Measurements from ENCODE around the gene OSBP. TPM values are rescaled to one million over a fixed set of nuclear protein-coding genes. Genes with fewer than 3 reads are reported as not detected.
A peak's percentile ranks its signal among the peaks of the same experiment; 100 is the strongest.
"Not testable (repeated sequence)": the region's sequence is repeated elsewhere in the genome, so short reads cannot be mapped to it uniquely, and the experiment has no call there.

The OSBP gene
- 38.5 TPM for total RNA-seq (ENCODE audit: insufficient read depth, low replicate concordance)

DNA sequence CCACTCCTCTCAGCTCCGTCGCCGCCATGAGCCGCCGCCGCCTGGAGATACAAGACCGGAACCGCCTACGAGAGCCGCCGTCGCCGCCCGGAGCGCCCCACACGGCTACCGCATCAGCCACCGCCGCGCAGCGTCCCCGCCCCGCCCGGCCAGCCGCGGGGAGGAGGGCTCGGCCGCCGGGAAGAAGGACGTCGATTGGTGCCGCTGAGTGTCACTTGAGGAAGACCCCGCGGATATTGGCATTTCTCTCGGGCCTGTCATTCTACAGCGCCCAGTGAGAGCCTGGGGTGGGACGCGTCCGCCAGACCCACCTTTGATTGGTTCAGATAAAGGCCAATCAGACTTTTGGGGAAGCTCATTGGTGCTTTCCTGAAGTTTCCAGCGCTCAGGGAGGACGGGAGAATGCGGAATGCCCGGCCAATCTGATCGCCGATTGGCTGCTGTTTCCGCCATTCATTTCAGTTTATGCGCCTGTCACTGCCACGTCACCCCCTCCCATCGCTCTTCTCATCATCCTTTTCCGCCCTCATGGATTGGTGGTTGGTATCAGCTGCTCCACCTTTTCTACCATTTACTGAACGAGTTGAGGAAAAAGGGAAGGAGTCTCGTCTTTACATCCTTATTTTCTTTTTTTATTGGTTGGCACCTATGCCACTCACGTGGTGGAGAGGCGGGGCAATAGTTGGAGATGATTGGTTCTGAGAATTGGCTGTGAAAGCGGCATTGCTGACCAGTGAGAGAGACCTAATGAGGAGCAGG is at the start of gene OSBP:
Gene OSBP (minus strand): TSS at position 138 of the 759 bp plus-strand sequence. CDS start 110 bp downstream, at position 28.
- peak; percentile 100 for DNase-seq (ENCODE audit: low spot score)

GRCh38 chr11:59660621-59661020 is 45.0 kb upstream of the OSBP start:
- no peak for DNase-seq (ENCODE audit: low spot score)

DNA sequence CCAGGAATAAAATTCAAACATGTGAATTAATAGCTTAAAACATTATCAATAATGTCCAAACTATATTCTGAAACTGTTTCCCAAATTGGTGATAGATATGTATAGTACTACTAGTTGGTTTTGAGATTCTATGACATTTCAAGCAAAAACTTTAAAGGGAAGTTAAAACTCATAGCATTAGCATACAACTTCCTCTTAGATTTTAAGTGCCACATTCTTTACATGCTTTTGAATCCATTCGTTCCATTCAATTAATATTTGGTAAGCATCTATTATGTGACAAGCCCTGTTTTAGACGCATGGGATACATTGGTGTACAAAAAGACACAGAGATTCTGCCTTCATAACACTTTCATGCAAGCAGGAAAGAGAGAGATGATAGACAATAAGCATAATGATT is 44.4 kb upstream of the OSBP start:
- DNase-seq (ENCODE audit: low spot score), result no peak

- no peak for DNase-seq (ENCODE audit: low spot score)
These were observed 42.5 kb upstream of the OSBP start for GRCh38 chr11:59658036-59658435.

DNA sequence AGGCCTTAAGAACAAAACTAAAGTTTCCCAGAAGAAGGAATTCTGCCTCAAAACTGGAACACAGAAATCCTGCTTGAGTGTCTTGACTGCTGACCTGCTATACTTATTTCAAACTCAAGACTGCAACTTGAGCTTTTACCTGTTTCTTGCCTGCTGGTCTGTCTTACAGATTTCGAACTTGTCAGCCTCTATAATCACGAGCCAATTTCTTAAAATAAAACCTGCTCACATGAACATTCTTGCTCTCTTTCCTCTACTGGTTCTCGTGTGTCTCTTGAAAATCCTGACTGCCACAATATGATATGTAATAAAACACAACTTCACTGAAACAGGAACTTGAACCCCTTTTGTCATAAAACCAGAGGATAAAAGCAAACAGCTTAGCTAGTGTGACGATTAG is 39.3 kb upstream of the OSBP start:
- no peak for DNase-seq (ENCODE audit: low spot score)

GRCh38 chr11:59647245-59647980 is 31.8 kb upstream of the OSBP start:
- no peak for DNase-seq (ENCODE audit: low spot score)

- no peak for DNase-seq (ENCODE audit: low spot score)
These were observed 29.0 kb upstream of the OSBP start for GRCh38 chr11:59644528-59644927.

DNA sequence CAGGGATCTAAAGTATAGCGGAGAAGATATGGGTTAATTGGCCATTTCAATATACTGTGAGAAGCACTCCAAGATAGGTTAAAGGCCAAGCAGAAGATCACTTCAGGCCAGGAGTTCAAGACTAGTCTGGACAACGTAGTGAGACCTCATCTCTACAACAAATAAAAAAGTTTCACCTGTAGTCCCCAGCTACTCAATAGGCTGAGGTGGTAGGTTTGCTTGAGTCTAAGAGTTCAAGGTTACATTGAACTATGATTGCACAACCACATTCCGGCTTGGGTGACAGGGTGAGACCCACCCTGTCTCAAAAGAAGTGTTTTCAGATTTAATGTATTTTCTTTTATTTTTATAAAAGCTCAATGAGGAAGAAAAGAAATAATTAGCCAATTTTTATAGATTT is 27.8 kb upstream of the OSBP start:
- DNase-seq (ENCODE audit: low spot score), result no peak

- no peak for DNase-seq (ENCODE audit: low spot score)
These were observed 25.6 kb upstream of the OSBP start for GRCh38 chr11:59641156-59641555.

- no peak for DNase-seq (ENCODE audit: low spot score)
These were observed 14.9 kb upstream of the OSBP start for GRCh38 chr11:59630493-59630892.

GRCh38 chr11:59629996-59630395 is 14.4 kb upstream of the OSBP start:
- no peak for DNase-seq (ENCODE audit: low spot score)

- not testable (repeated sequence) for DNase-seq (ENCODE audit: low spot score)
These were observed 11.4 kb upstream of the OSBP start for GRCh38 chr11:59626969-59627368.

DNA sequence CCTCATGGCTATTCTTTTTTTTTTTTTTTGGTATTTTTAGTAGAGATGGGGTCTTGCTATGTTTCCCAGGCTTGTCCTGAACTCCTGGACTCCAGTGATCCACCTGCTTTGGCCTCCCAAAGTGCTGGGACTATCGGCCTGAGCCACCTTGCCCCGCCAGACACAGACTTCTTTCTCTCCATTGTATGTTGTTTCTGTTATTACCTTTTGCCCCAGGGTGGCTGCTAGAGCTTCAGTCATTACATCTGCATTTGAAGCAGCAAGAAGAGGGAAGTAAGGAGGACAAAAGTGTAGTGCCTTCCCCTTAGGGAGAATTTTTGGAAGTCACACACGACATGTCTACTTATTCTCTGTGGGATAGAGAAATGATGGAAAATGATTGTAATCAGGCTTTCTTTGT is 10.1 kb upstream of the OSBP start:
- no peak for DNase-seq (ENCODE audit: low spot score)

DNA sequence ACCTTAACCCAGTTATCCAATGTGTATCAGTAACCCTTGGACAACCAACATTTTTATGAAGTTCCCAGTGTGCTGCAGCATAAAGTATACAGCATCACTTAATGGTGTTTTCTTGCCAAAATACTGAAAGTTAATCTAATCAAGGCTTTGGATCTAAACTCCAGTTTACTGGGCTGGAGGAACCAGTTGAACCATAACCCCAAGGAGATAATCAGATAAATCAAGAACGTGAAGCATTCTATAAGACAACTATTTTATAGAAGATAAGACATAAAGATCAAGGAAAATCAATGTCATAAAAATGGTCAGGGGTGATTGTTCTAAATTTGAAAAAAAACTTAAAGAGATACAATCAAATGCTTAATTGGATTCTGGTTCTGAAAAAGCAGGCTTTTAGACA is 2.3 kb upstream of the OSBP start:
- DNase-seq (ENCODE audit: low spot score), result no peak

DNA sequence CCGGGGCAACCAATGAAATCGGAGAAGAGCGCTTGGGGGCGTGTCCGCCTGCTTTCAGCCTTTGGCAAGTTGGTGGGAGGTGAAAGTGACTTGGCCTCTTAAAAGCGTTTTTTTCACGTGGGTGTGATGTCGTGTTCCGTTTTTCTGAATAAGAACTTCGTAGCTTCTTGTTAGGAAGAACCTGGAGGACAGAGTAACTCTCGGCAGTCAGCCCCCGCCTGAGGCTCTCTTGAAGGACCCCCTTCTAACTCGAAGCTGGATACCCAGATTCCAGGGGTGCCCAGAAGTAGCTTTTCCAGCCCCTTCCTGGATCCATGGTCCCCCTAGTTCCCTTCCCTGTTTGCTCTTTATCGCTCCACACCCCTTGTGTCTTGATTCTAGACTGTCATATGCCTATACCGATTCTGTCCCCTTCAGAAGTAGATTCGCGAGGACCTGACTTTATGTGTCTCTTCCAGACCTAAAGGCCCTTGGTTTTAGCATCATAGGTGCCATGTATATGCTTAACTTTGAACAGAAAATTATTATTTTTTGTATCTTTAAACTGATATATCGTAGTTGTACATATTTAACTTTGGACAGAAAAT is 915 bp upstream of the OSBP start:
- DNase-seq (ENCODE audit: low spot score), result no peak

DNA sequence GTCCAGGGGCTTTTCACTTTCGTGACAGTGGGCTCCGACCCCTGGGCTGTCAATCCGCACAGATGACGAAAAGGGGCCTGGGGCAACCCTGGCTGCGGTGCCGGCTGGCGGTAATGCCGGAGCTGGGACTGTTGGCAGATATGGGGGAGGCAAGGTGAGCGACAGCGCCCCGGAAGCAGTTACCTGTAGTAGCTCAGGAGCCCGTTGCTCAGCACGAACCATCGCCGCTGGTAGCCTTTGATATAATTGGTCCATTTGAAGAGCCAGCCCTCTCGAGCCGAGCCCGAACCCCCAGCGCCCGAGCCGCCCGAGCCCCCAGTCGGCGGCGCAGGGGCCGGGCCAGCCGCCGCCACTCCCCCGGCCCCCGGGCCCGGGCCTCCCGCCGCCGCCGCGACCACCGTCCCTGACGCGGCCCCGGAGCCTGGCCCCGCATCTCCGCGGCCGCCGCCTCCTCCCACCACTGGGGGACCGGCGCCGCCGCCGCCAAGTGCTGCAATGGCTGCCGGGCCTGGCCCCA is 396 bp downstream of the OSBP start:
- DNase-seq (ENCODE audit: low spot score), result peak; percentile 27

- peak; percentile 25 for DNase-seq (ENCODE audit: low spot score)
These were observed 1.1 kb downstream of the OSBP start for GRCh38 chr11:59614277-59615119.

DNA sequence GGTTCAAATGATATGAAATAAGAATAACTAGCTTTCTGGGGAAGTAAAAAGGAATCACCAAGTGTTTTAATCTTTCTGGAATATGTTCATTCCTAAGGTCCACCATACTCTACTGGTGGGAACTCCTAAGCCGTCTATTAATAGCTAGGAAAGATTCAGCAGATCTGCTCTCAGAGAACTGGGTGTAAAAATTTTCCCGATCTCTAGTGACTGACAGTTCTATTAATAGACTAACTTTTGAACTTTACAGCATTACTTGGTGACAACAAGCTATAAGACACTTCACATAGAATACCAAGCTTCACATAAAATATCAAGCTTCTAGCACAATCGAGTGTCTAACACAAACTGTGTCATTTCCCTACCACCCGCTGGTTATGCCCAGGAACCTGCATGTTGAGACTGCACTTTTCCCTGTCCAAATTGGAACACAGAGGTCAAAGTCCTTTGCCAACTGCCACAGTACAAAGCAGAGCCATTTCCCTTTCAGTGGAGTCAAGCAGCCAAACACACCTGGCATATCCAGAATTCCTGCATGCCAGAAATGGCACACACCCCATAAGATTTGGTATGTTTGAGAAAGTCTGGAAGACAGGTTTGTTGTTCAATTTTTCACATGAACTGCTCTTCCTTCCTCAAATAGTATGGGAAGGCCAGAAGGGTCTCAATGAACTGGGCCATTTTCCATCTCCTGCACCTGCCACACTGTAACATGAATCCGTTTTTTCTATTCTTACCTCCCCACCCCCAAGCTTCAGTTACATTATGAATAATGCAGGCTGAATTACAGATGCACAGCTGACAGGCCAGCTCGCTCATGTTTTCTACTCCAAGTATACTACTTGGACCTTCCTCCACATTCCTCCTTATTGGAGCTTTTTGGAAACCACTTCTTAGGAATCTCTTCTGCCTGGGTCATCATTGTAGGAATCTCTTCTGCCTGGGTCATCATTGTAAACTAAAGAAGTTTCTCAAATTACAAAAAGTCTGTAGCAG is 3.7 kb downstream of the OSBP start:
- no peak for DNase-seq (ENCODE audit: low spot score)

GRCh38 chr11:59610289-59610688 is 5.3 kb downstream of the OSBP start:
- DNase-seq (ENCODE audit: low spot score), result no peak
